Umbilical cord (tissue), 2 donors: ENCODE results near the gene CRYGA. TPM values are rescaled to one million over a fixed set of nuclear protein-coding genes. Genes with fewer than 3 reads are reported as not detected.
A peak's percentile ranks its signal among the peaks of the same experiment; 100 is the strongest.

ENCODE experiments used
- DNase-seq: peaks from one replicate; pipeline ENCODE4 v3.0.0-alpha.2; 2015; ENCODE audit warnings: low spot score
- total RNA-seq: library from RNA; depleted of rRNA; stranded (reverse); fragments of >200 nt; gene quantifications from one replicate; pipeline ENCODE4 v1.2.3, GENCODE V29; 2014; ENCODE audit warnings: low replicate concordance; ENCODE audit not compliant: insufficient read depth

Gene CRYGA, protein sequence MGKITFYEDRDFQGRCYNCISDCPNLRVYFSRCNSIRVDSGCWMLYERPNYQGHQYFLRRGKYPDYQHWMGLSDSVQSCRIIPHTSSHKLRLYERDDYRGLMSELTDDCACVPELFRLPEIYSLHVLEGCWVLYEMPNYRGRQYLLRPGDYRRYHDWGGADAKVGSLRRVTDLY
- not detected for total RNA-seq

DNA sequence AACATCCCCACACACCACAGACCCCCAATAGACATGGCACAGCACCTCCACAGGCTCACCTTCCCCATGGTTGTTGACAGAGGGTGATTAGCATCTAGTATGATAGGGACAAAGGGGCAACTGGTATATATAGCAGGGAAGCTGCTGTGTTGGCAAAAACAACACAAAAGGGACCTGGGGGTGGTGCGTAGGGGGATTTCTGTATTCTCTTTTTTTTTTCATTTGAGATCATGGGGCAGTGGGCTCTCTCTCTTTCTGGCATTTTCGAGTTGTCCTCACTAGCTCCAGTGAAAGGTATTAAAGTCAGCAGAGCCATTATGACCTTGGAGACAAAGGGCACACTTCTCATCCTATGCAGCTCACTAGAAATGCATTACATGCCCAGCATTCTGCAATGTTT is at the start of gene CRYGA:
CRYGA (minus strand) TSS at position 101 of the 400 bp plus-strand sequence; CDS start at position 68, 33 bp downstream.
- DNase-seq = no peak

DNA sequence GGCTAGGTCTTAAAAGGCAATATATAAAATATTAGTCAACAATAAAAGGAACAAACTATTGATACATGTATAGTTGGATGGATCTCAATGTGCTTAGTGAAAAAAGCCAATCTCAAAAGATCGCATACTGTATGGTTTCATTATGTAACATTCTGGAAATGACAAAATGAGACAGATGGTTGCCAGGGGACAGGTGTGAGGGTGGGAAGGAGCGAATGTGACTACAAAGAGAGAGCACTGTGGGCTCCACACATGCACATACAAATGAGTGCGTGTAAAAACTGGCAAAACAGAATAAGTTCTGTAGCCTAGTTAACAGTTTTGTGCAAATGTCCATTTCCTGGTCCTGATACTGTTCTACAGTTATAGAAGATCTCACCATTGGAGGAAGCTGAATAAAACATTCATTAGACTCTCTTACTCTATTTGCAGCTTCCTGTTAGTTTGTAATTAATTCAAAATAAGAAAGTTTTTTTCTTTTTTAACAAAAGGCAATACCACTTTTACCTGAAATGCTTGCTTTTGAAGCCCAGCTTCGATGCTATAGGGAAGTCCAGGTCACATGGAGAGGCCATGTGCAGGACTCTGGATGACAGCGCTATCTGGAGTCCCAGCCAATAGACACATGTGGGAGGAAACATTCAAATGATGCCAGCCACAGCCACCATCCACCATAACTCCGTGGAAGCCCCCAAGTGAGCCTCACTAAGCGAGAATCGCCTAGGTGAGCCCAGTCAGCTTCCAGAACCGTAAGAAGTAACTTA is 47.5 kb upstream of the CRYGA start:
- no peak for DNase-seq

DNA sequence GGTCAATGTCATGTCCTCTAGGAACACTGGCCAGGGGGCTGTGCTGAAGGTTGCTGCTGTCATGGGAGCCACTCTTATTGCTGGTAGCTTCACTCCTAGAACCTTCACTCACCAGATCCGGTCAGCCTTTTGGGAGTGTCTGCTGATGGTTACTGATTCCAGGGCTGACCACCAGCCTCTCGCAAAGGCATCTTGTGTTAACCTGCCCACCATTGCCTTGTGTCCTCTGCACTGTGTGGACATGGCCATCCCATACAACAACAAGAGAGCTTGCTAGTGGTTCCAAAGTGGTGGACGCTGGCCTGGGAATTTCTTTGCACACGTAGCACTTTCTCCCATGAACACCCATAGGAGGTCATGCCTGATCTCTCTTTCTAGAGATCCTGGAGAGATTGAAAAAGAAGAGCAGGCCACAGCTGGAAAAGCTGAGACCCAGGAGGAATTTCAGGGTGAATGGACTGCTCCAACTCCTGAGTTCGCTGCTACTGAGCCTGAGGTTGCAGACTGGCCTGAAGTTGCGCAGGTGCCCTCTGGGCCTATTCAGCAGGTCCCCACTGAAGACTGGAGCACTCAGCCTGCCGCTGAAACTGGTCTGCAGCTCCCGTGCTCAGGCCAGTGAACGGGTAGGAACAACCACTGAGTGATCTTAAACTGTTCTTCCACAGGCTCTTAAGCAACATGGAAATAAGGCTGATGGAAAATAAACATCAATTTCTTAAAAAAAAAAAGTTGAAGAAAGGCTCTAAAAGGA is 45.1 kb upstream of the CRYGA start:
- no peak for DNase-seq

DNA sequence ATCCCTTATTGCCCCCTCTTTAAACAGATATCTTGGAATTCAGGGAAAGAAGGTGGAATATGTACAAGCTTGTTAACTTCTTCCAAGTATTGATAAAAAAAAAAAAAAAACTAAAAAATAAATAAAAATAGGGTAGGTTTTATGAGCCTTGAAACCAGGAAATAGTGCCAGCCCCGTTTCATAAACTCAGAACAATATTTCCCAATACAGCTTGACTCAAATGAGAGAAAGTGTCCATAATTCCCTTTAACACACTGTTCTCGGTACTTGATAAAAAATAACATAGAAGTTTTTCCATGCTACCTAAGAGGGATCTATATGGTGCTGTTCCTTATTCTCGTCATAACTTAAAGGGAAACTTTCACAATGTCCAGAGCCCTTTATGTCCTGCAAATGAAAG is 44.4 kb upstream of the CRYGA start:
- no peak for DNase-seq

DNA sequence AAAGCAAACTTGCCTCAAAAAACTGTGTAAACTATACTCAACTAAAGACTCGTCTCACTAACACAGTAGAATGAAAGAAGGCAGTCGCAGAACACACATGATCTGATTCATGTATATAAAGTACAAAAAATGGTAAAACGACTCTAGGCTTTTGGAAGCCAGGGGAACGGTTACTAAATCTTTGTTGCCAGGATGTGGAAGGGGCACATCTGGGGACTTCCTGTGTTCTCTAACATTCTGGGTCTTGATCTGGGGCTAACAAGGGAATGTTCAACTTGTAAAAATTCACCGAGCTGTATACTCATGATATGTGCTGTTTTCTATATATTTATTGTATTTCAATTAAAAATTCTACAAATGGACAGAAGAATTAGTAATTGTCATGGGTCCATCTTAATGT is 40.8 kb upstream of the CRYGA start:
- DNase-seq = no peak

DNA sequence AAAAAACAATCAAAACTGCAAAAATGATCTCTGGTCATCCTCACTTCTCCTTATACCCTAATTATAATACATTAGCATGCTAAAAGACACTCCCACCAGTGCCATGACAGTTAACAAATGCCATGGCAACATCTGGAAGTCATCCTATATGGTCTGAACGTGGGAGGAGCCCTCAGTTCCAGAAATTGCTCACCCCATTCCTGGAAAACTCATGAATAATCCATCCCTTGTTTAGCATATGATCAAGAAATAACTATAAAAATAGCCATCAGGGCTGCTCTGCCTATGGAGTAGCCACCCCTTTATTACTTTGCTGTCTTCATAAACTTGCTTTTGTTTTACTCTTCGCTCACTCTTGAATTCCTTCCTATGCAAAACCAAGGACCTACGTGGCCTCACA is 32.1 kb upstream of the CRYGA start:
- DNase-seq = no peak

DNA sequence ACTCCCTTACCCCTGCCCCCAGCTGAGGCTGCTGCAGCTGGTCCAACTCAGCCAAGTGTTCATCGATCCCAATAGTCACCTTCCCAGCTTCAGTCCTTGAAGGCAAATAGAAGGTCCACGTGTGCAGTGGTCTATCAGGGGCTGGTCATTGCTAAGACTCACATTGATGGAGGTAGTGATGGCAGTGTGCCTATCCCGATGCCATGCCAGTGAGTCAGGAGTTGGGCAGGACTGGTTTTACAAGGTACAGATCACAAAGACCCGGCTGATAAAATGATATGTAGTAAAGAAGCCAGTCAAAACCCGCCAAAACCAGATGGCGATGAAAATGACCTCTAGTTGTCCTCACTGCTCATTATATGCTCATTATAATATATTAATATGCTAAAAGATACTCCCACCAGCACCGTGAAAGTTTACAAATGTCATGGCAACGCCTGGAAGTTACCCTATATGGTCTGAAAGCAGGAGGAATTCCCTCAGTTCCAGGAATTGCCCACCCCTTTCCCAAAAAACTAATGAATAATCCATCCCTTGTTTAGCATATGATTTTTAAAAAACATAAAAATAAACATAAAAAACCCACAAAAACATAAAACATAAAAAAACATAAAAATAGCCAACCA is 29.3 kb upstream of the CRYGA start:
- no peak for DNase-seq

DNA sequence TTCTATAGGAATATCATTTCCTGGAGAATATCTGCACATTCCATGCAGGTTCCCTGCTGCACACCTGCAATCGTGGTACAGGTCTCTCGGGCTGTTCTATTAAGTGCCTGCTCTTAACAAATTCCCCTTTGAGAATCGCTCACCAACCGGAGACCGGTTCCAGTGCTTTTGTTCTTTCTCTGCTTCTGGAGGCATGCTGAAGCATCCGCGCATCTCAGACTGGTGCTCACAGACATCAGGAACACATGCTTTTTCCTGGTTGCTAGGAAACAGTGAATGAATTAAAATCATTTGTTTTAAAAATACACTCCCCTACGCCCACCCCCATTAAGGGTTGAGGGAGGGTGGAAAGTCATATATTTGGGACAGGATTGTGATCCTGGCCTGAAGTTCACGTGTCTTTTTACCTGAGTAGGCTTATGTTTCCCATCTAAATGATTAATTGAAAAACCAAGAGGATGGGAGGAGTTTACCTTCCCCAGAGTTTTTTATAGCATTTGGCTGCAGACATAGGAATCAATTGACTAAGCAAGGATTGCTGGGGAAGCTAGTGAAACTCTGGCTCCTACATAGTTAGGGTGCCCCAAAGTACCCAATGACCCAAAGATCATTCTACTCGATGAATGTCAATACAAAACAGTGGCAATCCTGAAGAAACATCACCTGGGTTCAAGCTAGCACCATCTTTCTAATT is 26.6 kb upstream of the CRYGA start, which contains the start of gene C2orf80:
C2orf80 (minus strand) TSS at position 221 of the 694 bp plus-strand sequence. CDS start 3,044 bp downstream, outside the sequence.
- no peak for DNase-seq

DNA sequence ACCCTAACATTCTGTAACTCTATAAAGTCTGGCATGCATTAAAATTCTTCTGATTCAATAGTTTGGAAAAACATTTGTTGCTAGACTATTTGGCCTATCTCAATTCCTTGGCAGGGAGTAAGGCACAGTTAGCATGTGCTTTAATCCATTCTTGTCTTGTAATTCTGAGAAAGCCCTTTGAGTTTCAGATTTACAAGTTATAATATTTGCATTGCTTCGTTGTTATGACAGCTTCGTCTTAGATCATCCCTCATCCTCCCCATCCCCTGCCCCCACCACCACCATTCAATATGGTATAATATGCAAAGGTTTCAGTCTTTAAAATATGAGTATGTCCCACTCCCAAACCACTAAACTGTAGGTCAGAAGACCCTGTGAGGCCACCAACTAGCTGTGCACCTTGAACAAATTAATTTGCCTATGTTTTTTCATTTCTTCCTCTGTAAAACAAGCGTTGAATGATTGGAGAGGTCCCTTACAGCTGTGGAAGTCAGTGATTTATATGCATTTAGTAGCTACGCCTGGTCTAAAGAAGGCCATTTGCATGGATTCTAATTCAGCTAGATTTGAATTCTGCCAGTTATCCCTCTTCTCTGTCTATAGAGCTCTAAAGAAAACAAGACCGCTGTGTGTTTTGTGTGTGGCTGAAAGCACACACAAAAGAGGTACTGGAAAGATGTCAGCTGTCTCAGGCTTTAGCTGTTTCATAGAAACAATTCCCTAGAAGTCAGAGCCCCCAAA is 25.9 kb upstream of the CRYGA start:
- no peak for DNase-seq

DNA sequence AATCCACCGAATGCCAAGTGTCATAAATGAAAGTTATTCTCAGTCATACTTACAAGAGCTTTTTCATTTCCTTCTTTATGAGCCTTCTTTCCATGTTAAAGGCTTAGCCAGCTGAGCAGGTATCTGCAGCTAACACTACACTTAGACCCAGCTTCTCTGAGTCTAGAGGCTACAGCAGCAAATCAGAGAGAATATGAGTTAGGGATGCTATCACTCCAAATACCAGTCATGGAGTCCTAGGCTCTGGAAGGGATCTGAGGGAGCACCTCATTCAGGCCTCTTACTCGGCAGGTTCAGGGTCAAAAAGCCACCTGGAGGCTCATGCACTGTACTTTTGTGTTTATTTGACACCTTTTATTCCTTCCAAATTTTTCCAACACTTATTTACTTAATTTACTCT is 23.5 kb upstream of the CRYGA start:
- DNase-seq = no peak

DNA sequence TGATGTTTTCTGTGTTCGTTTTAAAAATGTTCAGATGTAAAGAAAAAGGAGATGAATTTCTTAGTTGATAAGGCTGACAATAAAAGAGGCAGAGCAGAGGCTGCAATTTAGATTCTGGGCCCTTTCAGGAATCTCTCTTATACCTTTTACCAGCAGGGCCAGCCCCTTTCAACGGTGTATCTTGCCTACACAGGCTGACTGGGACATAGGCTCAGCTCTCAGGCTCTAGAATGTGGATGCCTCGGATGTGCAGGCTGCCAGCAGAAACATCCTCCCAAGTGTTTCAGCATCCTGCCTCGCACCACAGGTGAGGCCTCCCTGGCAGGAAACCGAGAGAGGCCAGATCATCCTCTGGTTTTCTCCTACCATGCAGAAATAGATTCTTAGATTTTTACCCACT is 23.1 kb upstream of the CRYGA start:
- DNase-seq = no peak

DNA sequence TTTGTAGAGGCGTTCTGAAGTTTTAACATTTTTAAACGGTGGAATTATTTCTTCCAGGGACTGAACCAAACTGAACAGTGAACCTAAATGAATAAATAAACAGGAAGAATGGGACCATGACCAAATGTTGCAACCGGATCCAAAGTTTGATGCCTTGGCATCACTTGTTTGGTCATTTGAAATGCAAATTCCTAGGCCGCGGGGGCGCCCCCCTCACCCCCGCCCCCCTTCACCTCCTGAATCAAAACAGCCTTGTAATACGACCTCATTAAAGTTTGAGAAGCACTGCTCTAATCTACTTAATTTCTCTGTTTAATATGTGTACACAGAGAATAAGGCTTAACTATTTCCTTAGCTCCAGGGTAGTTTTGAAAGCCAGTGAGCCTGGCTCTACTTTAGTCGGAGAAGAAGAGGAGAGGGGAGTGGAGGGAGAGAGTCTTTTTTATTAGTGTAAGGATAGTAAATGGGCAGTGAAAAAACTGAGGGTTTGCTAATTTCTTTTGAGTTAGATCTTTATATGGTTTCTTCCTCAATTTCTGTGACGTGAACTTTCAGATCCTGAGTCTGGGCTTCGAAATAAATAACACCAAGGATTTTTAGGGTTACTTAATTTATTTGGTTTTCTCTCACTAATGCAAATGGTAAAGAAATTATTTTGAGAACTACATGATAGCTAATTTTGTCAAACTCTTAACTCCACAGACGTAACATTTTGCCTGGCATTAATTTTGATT is 20.8 kb upstream of the CRYGA start:
- DNase-seq = no peak

DNA sequence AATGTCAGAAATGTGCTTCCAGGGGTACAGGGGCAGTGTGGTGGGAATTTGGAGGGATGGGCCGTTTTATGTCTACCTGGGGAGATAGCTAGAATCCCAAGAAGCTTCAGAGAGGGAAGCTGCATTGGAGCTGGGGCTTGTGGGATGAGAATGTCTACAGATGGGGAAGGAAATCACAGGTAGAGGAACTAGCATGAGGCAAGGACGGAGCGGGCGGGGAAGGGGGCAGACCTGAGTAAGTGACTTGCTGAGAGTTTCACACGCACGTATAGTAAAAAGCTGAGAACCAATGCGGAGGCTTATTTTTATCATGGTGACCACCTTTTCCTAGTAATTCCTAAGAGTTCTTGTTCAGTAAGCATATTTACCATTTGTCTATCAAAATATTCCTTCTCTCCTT is 20.1 kb upstream of the CRYGA start:
- DNase-seq = no peak

DNA sequence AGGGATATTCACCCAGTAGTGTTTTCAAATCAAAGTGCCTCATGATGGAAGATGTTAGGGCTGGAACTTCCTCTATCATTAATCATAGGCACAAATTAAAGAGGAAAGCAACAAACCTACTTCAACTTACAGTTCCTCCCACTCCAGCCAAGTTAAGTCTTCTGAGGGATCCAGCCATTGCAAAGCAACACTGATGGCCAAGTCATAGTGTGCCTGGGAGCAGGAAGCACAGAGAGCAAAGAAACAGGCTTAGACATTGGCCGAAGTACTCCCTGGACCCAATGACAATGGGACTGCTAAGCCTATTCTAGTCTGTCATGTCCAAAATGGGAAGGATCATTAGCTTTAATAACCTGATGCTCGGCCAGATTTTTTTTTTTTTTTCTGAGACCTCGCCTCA is 19.4 kb upstream of the CRYGA start:
- DNase-seq = no peak

DNA sequence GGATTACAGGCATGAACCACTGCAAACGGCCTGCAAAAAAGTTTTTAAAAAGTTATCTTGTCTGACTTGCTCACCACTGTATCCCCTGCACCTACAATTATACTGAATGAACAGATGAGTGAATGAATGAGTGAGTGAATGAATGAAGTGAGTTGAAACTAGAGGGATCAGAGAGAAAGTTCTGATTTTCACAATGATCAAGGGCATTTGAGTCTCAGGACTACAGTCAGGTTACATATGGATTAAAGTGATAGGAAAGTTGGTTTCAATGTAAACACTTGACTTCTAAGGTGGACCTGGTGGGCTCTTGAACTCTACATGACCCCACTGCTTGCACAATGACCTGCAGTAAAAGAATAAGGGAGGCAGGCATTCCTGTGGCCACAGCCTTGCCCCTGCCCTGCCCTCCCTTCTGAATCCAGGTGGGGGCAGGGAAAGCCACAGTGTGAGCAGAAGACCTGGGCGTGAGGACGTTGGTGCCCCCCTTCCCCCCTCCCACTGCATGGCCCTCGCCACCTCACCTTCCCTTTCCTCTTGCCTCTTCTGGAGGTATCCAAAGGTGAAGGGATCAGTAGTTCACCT is 15.7 kb upstream of the CRYGA start:
- DNase-seq = no peak

DNA sequence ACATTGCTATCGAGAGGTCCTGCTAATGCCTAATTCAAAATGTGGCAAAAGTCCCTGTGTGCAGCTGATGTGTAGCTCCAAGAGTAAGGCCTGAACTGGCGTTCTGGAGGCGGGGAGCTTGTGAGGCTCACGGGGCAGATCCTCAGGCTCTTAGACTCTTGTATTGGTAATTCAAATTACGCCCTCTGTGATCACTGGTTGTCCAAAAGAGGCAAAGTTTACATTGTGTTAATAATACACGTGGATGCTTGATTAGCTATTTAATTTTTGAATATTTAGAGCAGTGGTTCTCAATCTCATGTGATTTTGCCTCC is 12.4 kb upstream of the CRYGA start:
- DNase-seq = no peak

DNA sequence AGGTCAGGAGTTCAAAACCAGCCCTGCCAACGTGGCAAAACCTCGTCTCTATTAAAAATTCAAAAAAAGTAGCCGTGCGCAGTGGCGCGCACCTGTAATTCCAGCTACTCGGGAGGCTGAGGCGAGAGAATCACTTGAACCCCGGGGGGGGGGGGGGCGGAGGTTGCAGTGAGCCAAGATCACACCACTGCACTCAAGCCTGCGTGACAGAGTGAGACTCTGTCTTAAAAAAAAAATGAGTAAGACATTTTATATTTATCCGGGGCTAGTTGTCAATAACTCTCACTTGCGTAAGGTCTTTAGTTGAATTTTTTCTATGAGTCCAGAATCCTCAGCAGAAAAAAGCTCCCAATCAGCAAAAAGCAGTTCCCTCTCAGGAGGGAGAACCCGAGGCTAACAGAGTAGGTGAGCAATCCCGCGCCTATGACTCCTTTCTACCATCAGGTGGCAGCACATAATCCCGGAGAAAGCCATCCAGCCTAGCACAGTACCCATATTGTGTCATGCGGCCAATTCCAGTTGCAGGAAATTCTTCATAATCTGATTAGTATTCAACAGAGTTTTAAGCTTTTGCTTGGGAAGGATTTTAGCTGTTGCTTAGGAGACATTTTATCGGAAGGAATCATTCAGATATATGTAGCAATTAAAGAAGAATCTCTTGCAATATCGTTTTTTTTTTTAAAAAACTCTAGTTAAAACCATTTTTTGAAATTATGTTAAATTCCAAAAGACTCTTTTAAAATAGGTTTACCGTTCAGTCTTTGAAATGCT is 11.9 kb upstream of the CRYGA start:
- DNase-seq = peak; percentile 91

DNA sequence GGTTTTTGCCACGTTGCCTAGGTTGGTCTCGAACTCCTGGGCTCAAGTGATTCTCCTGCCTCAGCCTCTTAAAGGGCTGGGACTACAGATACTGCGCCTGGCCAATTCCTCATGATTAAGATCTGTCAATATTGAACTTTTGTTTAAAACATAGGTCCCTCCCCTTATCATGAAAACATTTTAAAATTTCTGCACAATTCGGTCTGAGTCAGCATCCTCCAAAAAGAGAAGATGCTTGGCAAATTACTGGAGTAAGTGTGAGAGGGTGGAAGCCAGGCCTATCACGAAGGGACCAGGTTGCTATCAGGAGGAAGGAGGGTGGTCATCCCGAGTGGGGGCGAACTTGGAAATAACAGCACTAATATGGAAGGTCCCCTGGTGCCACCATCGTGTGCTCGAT is 10.8 kb upstream of the CRYGA start:
- no peak for DNase-seq

DNA sequence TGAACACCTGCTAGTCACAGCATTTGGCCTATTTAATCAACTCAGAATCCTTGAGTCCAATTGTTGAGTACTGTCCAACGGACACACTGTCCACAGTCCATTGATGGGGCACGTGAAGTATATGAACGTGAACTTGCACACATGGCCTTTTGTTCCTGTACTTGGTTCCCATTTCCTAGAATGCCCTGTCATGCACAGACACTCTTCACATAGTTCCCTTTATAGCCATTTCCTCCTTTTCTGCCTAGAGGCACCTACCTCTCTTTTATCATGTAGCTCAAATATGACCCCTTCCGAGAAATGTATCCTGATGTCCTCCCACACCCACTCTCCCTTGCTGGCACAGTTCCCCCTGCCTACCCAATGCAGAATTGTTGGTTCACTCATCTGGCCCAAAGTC is 8.7 kb upstream of the CRYGA start:
- DNase-seq = no peak
